CMK (cell line): ENCODE data around the gene ARHGAP25.

Experiments
- DNase-seq: peaks from one replicate; pipeline ENCODE4 v3.0.0-alpha.2; 2010; ENCODE audit warnings: low read depth

Gene ARHGAP25

GRCh38 chr2:68734688-68735525 lies at the start of gene ARHGAP25:
Gene ARHGAP25 (plus strand): TSS chr2:68734811. CDS start chr2:68735200, 389 bp downstream.
- DNase-seq = no peak

DNA sequence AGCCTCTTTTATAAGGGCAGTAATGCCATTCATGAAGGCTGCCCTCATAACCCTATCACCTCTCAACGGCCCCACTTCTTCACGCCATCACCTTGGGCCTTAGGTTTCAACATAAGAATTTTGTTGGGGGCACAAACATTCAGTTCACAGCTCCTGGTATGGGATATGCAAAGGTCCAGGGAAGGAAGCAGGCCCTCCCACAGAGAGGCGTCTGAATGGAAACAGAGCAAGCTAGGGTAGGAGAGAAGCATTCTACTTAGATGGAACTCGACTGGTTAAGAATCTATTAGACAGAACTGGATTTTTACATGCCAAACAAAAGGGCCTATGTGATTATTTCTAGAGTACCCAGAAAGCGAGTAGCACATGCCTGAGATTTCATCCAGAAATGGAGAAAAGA lies 48.4 kb upstream of the ARHGAP25 start:
- no peak for DNase-seq

DNA sequence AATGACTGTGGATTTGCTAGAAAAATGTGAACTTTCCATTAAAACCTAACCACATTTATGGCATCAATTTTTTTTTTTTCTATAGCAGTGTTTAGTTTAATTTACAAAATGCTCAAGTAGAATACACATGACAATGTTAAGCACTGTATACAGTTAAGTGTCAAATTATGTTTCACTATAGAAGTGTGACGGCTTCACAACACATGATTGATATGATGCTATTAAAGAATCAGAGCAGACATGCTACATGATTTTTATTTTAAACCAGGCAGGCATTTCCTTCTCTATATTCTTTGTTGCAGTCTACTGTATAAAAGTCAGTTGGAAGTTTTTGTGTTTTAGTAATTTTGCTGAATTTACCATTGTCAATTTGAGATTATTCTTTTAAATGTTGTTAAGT lies 47.6 kb upstream of the ARHGAP25 start:
- DNase-seq = no peak

DNA sequence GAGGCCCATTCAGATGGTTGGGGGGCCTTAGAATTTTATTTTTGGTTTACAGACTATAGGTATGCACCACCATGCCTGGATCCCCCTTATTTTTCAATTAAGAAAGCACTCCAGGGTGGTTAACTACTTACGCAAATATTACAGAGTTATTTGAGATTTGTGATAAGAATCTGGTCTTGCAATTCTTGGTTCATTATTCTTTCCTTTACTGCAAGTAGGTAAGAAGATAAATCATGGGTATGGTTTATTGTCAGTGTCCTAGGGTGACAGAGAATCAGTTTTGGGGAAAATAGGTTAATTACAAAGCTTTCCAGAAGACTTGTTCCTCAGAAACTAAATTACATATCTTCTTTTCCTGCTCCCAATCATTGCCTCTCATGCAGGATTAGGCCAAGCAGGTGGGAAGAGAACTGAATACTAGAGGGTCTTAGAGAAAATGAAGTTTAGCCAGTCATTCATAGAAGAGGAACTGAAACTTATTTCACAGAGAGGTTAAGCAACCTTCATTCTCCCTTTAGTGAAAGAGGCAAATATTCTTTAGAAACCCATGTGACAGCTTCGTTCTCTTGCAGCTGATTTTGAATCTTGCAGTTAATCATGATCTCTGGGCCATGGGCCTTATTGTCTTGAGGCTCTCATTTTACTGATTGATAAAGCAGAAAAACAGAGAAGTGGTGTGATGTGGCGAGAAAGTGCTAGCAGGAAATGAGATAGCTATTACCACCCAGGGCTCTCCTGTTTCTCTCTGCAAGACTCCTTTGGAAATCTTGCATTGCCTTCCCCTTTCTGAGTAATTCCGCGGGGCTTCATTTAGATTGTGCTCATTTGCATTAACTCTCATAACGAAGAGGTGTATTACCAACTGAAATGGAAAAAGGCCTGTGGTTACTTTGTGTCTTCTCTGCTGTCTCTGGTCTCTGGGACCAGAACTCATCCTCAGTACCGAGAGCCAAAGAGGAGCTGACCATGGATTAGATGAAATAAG lies 44.8 kb upstream of the ARHGAP25 start:
- no peak for DNase-seq

GRCh38 chr2:68690851-68691250 lies 43.8 kb upstream of the ARHGAP25 start:
- DNase-seq = no peak

GRCh38 chr2:68692511-68692910 lies 42.1 kb upstream of the ARHGAP25 start:
- no peak for DNase-seq

DNA sequence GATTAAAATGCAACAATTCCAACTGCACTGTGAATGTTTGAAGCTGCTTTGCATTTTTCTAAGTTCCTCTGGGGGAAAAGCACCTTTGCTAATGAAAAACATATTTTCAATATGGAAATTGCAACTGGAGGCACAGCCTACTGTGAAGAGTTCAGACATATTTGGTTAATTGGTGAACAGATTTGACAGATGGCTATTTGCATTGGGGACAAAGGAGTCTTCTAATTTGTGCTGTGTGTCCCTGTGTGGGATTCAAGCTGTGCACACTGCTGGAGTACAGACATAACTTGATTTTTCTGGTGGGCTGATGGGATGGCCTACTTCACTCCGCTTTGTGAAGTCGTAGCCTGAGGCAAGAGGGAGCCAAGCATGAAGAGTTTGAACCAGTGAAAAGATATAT lies 40.7 kb upstream of the ARHGAP25 start:
- DNase-seq = no peak

- DNase-seq = no peak
Observed at GRCh38 chr2:68695971-68696370, 38.6 kb upstream of the ARHGAP25 start.

DNA sequence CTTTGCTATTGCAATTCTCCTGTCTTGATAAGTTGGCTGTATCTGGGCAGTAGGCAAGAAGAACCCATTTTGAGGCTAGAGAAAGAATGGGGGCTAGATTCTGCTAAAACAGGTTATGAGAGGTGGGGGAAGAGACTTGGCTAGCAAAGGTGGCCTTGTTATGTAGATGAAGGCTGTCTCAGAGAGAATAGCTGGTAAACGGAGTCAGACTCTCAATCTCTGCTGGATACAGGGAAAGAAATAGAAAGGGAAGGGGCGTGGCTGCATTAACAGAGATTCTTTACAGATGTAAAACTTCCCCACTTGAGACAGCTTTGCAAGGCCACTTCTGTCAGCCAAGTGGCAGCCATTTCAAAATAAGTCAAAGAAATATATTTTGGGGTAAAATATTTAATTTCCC lies 38.1 kb upstream of the ARHGAP25 start:
- no peak for DNase-seq

DNA sequence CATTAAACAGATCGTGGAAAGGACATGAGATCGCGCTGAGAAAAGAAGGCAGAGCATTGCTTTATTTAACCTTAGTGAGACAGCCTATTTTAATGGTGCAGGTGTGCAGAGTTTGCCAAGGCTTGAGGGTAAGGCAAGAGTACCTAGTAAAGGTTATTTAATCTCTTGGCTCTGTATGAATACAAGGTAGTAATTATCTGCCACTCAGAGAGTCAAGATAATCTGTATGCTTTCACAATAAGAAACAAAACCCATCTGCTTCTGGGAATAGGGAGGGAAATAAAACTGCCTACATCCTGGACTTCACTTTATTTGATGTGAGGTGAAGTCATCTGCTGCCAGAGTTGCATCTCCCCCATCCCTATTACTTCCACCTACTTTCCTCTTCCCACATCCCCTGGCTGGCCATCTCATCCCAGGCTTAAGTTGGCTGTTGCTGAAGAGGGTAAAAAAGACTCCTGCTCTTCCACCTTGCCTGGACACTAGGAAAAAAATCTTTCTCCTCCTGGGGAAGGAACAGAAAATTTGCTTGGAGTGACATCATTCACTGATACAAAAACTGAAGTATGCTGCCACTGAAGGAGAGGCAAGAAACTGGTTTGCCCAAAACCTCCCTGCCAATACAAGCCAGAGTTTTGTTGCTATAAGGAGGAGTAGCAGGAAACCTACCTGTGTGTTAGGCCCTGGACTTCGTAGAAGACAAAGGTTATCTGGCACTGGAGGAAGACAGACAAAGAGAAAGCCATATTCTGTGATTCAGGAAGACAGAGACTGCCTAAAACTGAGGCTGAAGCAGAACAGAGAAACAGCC lies 35.8 kb upstream of the ARHGAP25 start:
- no peak for DNase-seq

- no peak for DNase-seq
Observed at GRCh38 chr2:68700560-68700959, 34.1 kb upstream of the ARHGAP25 start.

- no peak for DNase-seq
Observed at GRCh38 chr2:68706637-68707036, 28.0 kb upstream of the ARHGAP25 start.

GRCh38 chr2:68708629-68709028 lies 26.0 kb upstream of the ARHGAP25 start:
- DNase-seq = no peak

GRCh38 chr2:68709421-68709911 lies 25.1 kb upstream of the ARHGAP25 start:
- no peak for DNase-seq

- no peak for DNase-seq
Observed at GRCh38 chr2:68710336-68710735, 24.3 kb upstream of the ARHGAP25 start.

GRCh38 chr2:68710756-68711155 lies 23.9 kb upstream of the ARHGAP25 start:
- DNase-seq = no peak

DNA sequence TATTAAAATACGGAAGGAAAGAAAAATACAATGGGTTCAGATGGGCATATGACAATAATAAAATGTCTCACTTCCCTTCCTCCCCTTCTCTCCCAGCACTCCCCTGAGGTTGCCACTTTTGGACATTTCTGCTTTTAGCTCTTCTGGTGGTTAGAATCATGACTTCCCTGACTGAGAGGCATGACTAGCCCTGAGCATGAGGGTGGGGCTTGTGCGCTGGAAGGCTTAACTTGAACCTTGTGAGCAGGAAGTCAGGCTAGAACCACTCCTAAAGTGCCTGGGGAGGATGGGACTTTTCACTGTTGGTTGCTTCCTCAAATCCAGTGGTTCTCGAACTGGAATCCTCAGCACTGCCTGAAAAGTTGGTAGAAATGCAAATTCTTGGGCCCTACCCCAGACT lies 19.7 kb upstream of the ARHGAP25 start:
- peak; percentile 48 for DNase-seq

- peak; percentile 31 for DNase-seq
Observed at GRCh38 chr2:68715353-68716041, 19.1 kb upstream of the ARHGAP25 start.

DNA sequence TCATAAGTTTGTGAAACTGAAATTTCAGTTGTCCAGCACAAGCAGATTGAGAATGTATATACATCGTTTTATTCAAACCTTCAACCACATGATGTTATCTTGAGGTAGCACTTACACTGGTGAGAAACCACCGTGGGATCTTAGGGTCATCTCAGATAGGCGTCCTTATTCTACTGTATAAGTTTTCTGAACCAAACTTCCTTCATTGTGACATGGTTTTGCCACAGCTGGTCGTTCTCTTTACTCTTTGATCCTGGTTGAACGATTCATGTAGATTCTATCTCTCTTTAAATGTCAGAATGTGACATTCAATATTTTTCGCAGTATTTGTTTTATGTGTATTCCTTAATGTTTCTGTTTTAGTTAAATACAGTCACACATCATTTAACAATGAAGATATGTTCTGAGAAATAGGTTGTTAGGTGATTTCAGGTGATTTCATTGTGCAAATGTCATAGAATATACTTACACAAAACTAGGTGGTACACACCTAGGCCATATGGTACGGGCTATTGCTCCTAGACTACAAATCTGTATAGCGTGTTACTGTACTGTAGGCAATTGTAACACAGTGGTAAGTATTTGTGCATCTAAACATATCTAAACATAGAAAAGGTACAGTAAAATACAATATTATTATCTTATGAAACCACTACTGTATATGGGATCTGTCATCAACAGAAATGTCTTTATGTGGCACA lies 17.9 kb upstream of the ARHGAP25 start:
- DNase-seq = no peak

- no peak for DNase-seq
Observed at GRCh38 chr2:68717305-68717661, 17.3 kb upstream of the ARHGAP25 start.

DNA sequence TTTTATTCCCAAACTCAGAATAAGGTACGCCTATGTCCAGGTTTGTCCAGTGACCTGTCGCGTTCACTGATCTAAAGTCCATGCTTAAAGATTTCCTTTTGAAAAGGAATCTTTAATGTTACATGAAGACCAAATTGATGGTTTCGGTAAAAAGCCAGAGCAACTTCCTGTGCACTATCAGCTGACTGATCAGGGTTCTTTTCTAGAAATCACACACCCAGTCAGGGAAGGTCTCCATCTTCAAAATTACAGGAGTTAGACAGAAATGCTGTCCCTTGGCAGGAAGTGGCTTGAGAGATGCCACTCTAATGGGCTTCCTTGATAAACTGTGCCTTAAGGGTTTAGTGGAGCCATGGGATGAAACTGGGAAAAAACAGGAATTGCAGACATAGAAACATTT lies 14.7 kb upstream of the ARHGAP25 start:
- DNase-seq = no peak
